ENCODE data around the gene WDR82.

WDR82 gene

GRCh38 chr3:52299247-52299878 is 20.9 kb upstream of the WDR82 start:
- H3K4me3 ChIP-seq (ENCODE audit: low read depth, low read length): no peak overlapping the region
- no peak for TF ChIP-seq CTCF (IDR thresholded peaks at IDR 0.05; ENCODE audit: low read depth, low read length, missing control alignments)
- DNase-seq (ENCODE audit: low read depth): no peak

GRCh38 chr3:52298149-52299098 is 20.0 kb upstream of the WDR82 start:
- no peak for DNase-seq (ENCODE audit: low read depth)
- no peak overlapping the region for H3K4me3 ChIP-seq (ENCODE audit: low read depth, low read length)
- TF ChIP-seq CTCF (IDR thresholded peaks at IDR 0.05; ENCODE audit: low read depth, low read length, missing control alignments): no peak

GRCh38 chr3:52297242-52298148 is 19.0 kb upstream of the WDR82 start:
- no peak overlapping the region for H3K4me3 ChIP-seq (ENCODE audit: low read depth, low read length)
- no peak for DNase-seq (ENCODE audit: low read depth)
- no peak for TF ChIP-seq CTCF (IDR thresholded peaks at IDR 0.05; ENCODE audit: low read depth, low read length, missing control alignments)

- no peak for DNase-seq (ENCODE audit: low read depth)
- no peak for TF ChIP-seq CTCF (IDR thresholded peaks at IDR 0.05; ENCODE audit: low read depth, low read length, missing control alignments)
- no peak overlapping the region for H3K4me3 ChIP-seq (ENCODE audit: low read depth, low read length)
These were observed 17.3 kb upstream of the WDR82 start for GRCh38 chr3:52295671-52296208.

GRCh38 chr3:52294320-52295150 is 16.1 kb upstream of the WDR82 start:
- no peak overlapping the region for H3K4me3 ChIP-seq (ENCODE audit: low read depth, low read length)
- no peak for TF ChIP-seq CTCF (IDR thresholded peaks at IDR 0.05; ENCODE audit: low read depth, low read length, missing control alignments)
- no peak for DNase-seq (ENCODE audit: low read depth)

Measured in GM12864 (cell line).